Ishikawa (cell line): Measurements from ENCODE around the gene MMP2.

ENCODE experiments used
- MAX ChIP-seq: IDR thresholded peaks from 2 replicates; pipeline ENCODE4 v1.6.1; 2012
- RAD21 ChIP-seq: IDR thresholded peaks from 2 replicates; pipeline ENCODE4 v1.6.1; 2012; ENCODE audit warnings: low read depth
- TAF1 ChIP-seq: IDR thresholded peaks from 2 replicates; pipeline ENCODE4 v1.6.1; 2012; ENCODE audit warnings: low read depth, mild to moderate bottlenecking
- YY1 ChIP-seq: IDR thresholded peaks from 2 replicates; pipeline ENCODE4 v1.6.1; 2012; ENCODE audit warnings: low read depth

- TF ChIP-seq MAX (no peak), TAF1 (no peak), RAD21 (no peak), YY1 (no peak)
Measured at GRCh38 chr16:55478827-55479429, at the start of gene MMP2.
